Measurements from ENCODE around the gene JOSD2.

DNA sequence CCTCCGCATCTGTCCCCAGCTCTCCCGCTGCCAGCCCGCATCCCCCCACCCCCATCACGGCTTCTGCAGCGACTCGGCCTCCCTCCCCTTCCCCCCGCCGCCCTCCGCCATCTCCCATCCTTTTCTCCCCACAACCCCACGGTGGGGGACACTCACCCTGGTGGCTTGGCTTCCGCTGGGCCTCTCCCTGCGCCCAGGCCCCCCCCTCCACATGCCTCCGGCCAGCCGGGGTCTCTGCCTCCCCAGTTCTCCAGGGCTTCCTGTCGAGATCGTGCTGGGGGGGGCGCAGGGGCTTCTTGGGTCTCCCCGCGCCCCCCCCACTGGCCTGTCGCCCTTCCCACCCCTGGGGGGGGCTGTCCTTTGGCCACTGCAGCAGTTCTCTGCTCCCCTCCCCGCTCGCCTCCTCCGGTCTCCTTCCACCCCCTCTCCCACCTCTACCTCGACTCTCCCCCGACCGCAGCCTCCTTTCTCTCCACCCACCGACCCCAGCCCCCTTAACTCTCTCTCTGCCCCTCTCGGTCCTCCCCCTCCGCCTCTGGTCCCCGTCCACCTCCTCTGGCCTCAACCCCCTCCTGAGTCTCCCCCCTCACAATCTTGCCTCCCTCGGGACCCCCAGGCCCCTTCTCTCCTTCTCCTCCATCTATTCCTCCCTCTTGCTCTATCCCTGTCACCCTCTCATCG, 40.2 kb upstream of the JOSD2 start:
- TF ChIP-seq, protein P1, sequence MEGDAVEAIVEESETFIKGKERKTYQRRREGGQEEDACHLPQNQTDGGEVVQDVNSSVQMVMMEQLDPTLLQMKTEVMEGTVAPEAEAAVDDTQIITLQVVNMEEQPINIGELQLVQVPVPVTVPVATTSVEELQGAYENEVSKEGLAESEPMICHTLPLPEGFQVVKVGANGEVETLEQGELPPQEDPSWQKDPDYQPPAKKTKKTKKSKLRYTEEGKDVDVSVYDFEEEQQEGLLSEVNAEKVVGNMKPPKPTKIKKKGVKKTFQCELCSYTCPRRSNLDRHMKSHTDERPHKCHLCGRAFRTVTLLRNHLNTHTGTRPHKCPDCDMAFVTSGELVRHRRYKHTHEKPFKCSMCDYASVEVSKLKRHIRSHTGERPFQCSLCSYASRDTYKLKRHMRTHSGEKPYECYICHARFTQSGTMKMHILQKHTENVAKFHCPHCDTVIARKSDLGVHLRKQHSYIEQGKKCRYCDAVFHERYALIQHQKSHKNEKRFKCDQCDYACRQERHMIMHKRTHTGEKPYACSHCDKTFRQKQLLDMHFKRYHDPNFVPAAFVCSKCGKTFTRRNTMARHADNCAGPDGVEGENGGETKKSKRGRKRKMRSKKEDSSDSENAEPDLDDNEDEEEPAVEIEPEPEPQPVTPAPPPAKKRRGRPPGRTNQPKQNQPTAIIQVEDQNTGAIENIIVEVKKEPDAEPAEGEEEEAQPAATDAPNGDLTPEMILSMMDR (IDR thresholded peaks at IDR 0.05) = no peak
- no peak for TF ChIP-seq POLR2A (IDR thresholded peaks at IDR 0.05)

Measured in lower leg skin (tissue), 3 donors.